ENCODE results near the gene GARIN5B. TPM values are rescaled to one million over a fixed set of nuclear protein-coding genes. Genes with fewer than 3 reads are reported as not detected.
A peak's percentile ranks its signal among the peaks of the same experiment; 100 is the strongest.

The GARIN5B gene
- total RNA-seq, 2 experiments from 2014 or later = not detected

DNA sequence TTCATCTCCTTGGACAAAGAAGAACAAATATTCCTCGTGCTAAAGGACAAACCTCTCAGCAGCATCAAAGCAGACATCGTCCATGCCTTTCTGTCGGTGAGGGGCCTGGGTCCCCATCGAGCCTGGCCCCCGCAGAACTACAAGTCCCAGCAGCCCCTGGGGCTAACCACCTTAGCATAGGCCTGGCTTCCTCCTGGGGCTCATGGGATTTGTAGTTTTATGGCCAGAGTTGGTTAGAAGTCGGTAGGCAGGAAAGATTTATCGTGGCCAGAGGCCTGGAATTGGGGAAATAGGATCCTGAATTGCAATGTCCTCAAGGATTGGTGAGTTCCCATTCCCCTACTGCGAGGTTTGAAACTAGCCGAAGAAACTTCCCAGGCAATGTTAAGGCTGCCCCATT is 57.6 kb downstream of the GARIN5B start:
- H3K27ac Mint-ChIP-seq = peak overlapping the region; percentile 44
- no peaks in the 10 kb centered on the region for H3K9me3 Mint-ChIP-seq
- DNase-seq = peak; percentile 58
- H3K27me3 Mint-ChIP-seq = no peaks in the 10 kb centered on the region
- ChIA-PET CTCF (interaction anchor here (1.0 kb wide), 1 partner anchor 164 kb away, joined by 5 read pairs; no protein-coding TSS in a partner anchor), POLR2A (interaction anchor here (1.9 kb wide), 1 partner anchor 46 kb away, joined by 4 read pairs; the partner anchor contains the start of gene PPP6R1)
- peaks cover 14% of the 10 kb centered on the region for H3K4me1 Mint-ChIP-seq
- H3K36me3 Mint-ChIP-seq (ENCODE audit: low read depth) = no peaks in the 10 kb centered on the region
- H3K4me3 Mint-ChIP-seq = no peak overlapping the region

DNA sequence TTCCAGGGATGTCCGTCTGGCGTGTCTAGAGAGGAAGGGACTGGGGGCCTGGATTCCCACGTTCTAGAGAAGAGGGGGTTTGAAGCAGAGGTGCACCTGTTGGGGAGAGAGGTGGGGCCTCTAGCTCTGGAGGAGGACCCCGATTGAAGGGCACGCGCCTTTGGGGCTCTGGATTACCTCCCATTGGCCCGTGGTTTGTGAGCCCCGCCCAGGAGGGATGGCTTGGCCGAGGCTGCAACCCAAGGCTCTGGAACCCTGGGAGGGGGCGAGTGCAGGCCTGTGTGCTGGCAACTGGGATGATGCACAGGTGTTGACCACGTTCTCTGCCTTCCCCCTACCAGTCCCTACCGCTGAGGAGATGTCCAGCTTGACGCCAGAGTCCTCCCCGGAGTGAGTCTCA is 58.1 kb downstream of the GARIN5B start:
- Mint-ChIP-seq H3K9me3 (no peaks in the 10 kb centered on the region), H3K4me3 (no peak overlapping the region), H3K27me3 (no peaks in the 10 kb centered on the region), H3K4me1 (peaks cover 14% of the 10 kb centered on the region), H3K27ac (no peak overlapping the region), H3K36me3 (ENCODE audit: low read depth) (no peaks in the 10 kb centered on the region)
- CTCF ChIA-PET = no interaction called here
- POLR2A ChIA-PET = interaction anchor here (1.9 kb wide), 1 partner anchor 46 kb away, joined by 4 read pairs; the partner anchor contains the start of gene PPP6R1
- no peak for DNase-seq

Other genes starting within 250 kb of the GARIN5B start
- gene PPP1R12C, start 245.6 kb downstream of the GARIN5B start, total RNA-seq = 100 to 1,000 TPM; 132 to 134 TPM
- gene TNNT1, start 214.1 kb downstream of the GARIN5B start, total RNA-seq = under 1 TPM; 0.38 to 0.68 TPM
- gene TNNI3, start 205.5 kb downstream of the GARIN5B start, total RNA-seq = not detected
- gene DNAAF3, start 196.6 kb downstream of the GARIN5B start, total RNA-seq = not detected
- not detected for gene SYT5, start 183.0 kb downstream of the GARIN5B start, total RNA-seq
- not detected for gene PTPRH, start 153.8 kb downstream of the GARIN5B start, total RNA-seq
- 10 to 100 TPM; 10.3 to 12.4 TPM for gene TMEM86B, start 134.5 kb downstream of the GARIN5B start, total RNA-seq
- 100 to 1,000 TPM; 213 to 229 TPM for gene PPP6R1, start 104.2 kb downstream of the GARIN5B start, total RNA-seq
- gene HSPBP1, start 83.2 kb downstream of the GARIN5B start, total RNA-seq = 10 to 100 TPM; 28.9 to 29.0 TPM
- 1 to 10 TPM; 5.6 to 5.7 TPM for gene BRSK1, start 79.3 kb downstream of the GARIN5B start, total RNA-seq
- gene TMEM150B, start 37.9 kb downstream of the GARIN5B start, total RNA-seq = 1 to 10 TPM; 1.0 to 2.0 TPM
- gene KMT5C, start 23.4 kb downstream of the GARIN5B start, total RNA-seq = 10 to 100 TPM; 27.2 to 28.9 TPM
- gene COX6B2, start 8.5 kb downstream of the GARIN5B start, total RNA-seq = 1 to 10 TPM in 1 of 2 experiments, under 1 TPM in 1; 0.83 to 2.0 TPM
- under 1 TPM in 1 of 2 experiments, not detected in 1; 0.48 TPM for gene IL11, start 7.2 kb upstream of the GARIN5B start, total RNA-seq
- gene TMEM190, start 13.6 kb upstream of the GARIN5B start, total RNA-seq = not detected
- gene TMEM238, start 21.0 kb upstream of the GARIN5B start, total RNA-seq = 10 to 100 TPM; 19.2 to 19.3 TPM
- gene RPL28, start 22.7 kb upstream of the GARIN5B start, total RNA-seq = 1,000 to 10,000 TPM; 3,004 to 3,026 TPM
- 100 to 1,000 TPM; 277 to 284 TPM for gene UBE2S, start 44.5 kb upstream of the GARIN5B start, total RNA-seq
- gene SHISA7, start 80.0 kb upstream of the GARIN5B start, total RNA-seq = not detected
- gene ISOC2, start 98.4 kb upstream of the GARIN5B start, total RNA-seq = 10 to 100 TPM; 14.5 to 16.7 TPM
- gene C19orf85, start 101.5 kb upstream of the GARIN5B start, total RNA-seq = not detected
- 1 to 10 TPM; 6.7 to 9.1 TPM for gene ZNF628, start 113.4 kb upstream of the GARIN5B start, total RNA-seq
- gene NAT14, start 121.9 kb upstream of the GARIN5B start, total RNA-seq = 10 to 100 TPM; 11.9 to 12.0 TPM
- under 1 TPM; 0.15 to 0.18 TPM for gene SSC5D, start 125.2 kb upstream of the GARIN5B start, total RNA-seq
- gene SBK2, start 173.9 kb upstream of the GARIN5B start, total RNA-seq = not detected
- gene SBK3, start 182.3 kb upstream of the GARIN5B start, total RNA-seq = not detected
- 1 to 10 TPM; 6.4 to 6.6 TPM for gene ZNF579, start 217.6 kb upstream of the GARIN5B start, total RNA-seq
- gene FIZ1, start 236.3 kb upstream of the GARIN5B start, total RNA-seq = 10 to 100 TPM; 10.9 to 11.7 TPM
- 10 to 100 TPM; 35.4 to 37.3 TPM for gene ZNF524, start 237.0 kb upstream of the GARIN5B start, total RNA-seq
- gene ZNF865, start 242.4 kb upstream of the GARIN5B start, total RNA-seq = 10 to 100 TPM; 15.3 to 15.4 TPM

All from activated CD4-positive, alpha-beta memory T cell treated with anti-CD3 and anti-CD28 coated beads, Interleukin-2, amount 10 ng/mL, durations not matched to agents 7 days and 5 days (primary cell).